ENCODE measurements around the gene ACACB. TPM values are rescaled to one million over a fixed set of nuclear protein-coding genes. Genes with fewer than 3 reads are reported as not detected.
A peak's percentile ranks its signal among the peaks of the same experiment; 100 is the strongest.

ACACB gene
- total RNA-seq, 1 donor from 2014 or later, result 6.3 TPM

GRCh38 chr12:109151457-109151856 is 35.1 kb downstream of the ACACB start:
- DNase-seq, result no peak
- H3K27me3 Mint-ChIP-seq, result peaks cover 17% of the 10 kb centered on the region
- ChIA-PET POLR2A (no interaction called here), CTCF (no interaction called here)
- H3K4me3 Mint-ChIP-seq, result no peak overlapping the region
- no peaks in the 10 kb centered on the region for H3K36me3 Mint-ChIP-seq (ENCODE audit: low read depth)
- H3K27ac Mint-ChIP-seq, result no peak overlapping the region
- peaks cover 17% of the 10 kb centered on the region for H3K4me1 Mint-ChIP-seq
- ATAC-seq (ENCODE audit: low read depth), result no peak
- intact Hi-C loops (cut with micrococcal nuclease), result loop anchor here (5.0 to 10.0 kb wide), 2 partner anchors 563 to 589 kb away; partner anchors contain the start of genes FAM222A, ISCU and SART3
- no peaks in the 10 kb centered on the region for H3K9me3 Mint-ChIP-seq
- TF ChIP-seq CTCF (IDR thresholded peaks at IDR 0.05), result no peak

GRCh38 chr12:109153821-109154441 is 37.5 kb downstream of the ACACB start:
- H3K27ac Mint-ChIP-seq, result no peak overlapping the region
- H3K4me1 Mint-ChIP-seq, result peaks cover 24% of the 10 kb centered on the region
- CTCF ChIA-PET, result no interaction called here

GRCh38 chr12:109154451-109155438 is 38.4 kb downstream of the ACACB start:
- Mint-ChIP-seq H3K4me3 (peak overlapping the region; percentile 95), H3K27ac (peak overlapping the region; percentile 90), H3K27me3 (peaks cover 12% of the 10 kb centered on the region), H3K36me3 (ENCODE audit: low read depth) (no peaks in the 10 kb centered on the region), H3K9me3 (no peaks in the 10 kb centered on the region), H3K4me1 (peaks cover 24% of the 10 kb centered on the region)
- DNase-seq (peak; percentile 76), ATAC-seq (ENCODE audit: low read depth) (peak; percentile 97)
- no peak for TF ChIP-seq CTCF (IDR thresholded peaks at IDR 0.05)
- intact Hi-C loops (cut with micrococcal nuclease), result loop anchor here (2.0 to 10.0 kb wide), 5 partner anchors 42 to 592 kb away; partner anchors contain the start of genes ALKBH2, FAM222A, ISCU and SART3
- CTCF ChIA-PET, result no interaction called here
- POLR2A ChIA-PET, result interaction anchor here (0.6 to 0.7 kb wide), 4 partner anchors 15 to 594 kb away, joined by 3 to 4 read pairs (median 3); partner anchors contain the start of genes ALKBH2 and SART3

More at GRCh38 chr12:109153821-109154441, 37.5 kb downstream of the ACACB start:
- intact Hi-C loops (cut with micrococcal nuclease), result loop anchor here (2.0 to 10.0 kb wide), 4 partner anchors 41 to 592 kb away; partner anchors contain the start of genes ALKBH2, FAM222A, ISCU and SART3
- peak overlapping the region; percentile 95 for H3K4me3 Mint-ChIP-seq
- no peaks in the 10 kb centered on the region for H3K36me3 Mint-ChIP-seq (ENCODE audit: low read depth)
- POLR2A ChIA-PET, result interaction anchor here (0.6 to 0.7 kb wide), 2 partner anchors 16 to 60 kb away, joined by 3 read pairs; partner anchors contain the start of gene ALKBH2
- no peak for DNase-seq
- H3K27me3 Mint-ChIP-seq, result peaks cover 17% of the 10 kb centered on the region
- ATAC-seq (ENCODE audit: low read depth), result no peak
- no peaks in the 10 kb centered on the region for H3K9me3 Mint-ChIP-seq
- TF ChIP-seq CTCF (IDR thresholded peaks at IDR 0.05), result no peak

- intact Hi-C loops (cut with micrococcal nuclease), result loop anchor here (5.0 to 10.0 kb wide), 2 partner anchors 104 to 559 kb away; partner anchors contain the start of genes FAM222A and USP30
- ATAC-seq (ENCODE audit: low read depth), result no peak
- CTCF ChIA-PET, result no interaction called here
Measured at GRCh38 chr12:109156036-109156435, 39.6 kb downstream of the ACACB start.

More at GRCh38 chr12:109156036-109156435, 39.6 kb downstream of the ACACB start:
- DNase-seq, result no peak
- no peaks in the 10 kb centered on the region for H3K36me3 Mint-ChIP-seq (ENCODE audit: low read depth)
- no peaks in the 10 kb centered on the region for H3K9me3 Mint-ChIP-seq
- TF ChIP-seq CTCF (IDR thresholded peaks at IDR 0.05), result no peak
- POLR2A ChIA-PET, result no interaction called here
- peaks cover 24% of the 10 kb centered on the region for H3K4me1 Mint-ChIP-seq
- peaks cover 7% of the 10 kb centered on the region for H3K27me3 Mint-ChIP-seq
- H3K4me3 Mint-ChIP-seq, result no peak overlapping the region
- H3K27ac Mint-ChIP-seq, result no peak overlapping the region
